Astrocyte (in vitro differentiated cells and primary cell): Measurements from ENCODE around the gene MRTFA.

Experiments used
- CTCF ChIP-seq: IDR thresholded peaks from 2 replicates; pipeline ENCODE4 v1.5.1; 2011; ENCODE audit warnings: low read depth, mild to moderate bottlenecking, inconsistent platforms, low read length, moderate library complexity; ENCODE audit not compliant: insufficient read depth
- EZH2 ChIP-seq: IDR thresholded peaks from 2 replicates; pipeline ENCODE4 v1.6.1; 2012; ENCODE audit warnings: mild to moderate bottlenecking, low read length, inconsistent platforms; ENCODE audit not compliant: insufficient read depth

- TF ChIP-seq EZH2 (no peak), CTCF (no peak)
Observed at GRCh38 chr22:40595497-40596234, 40.9 kb downstream of the MRTFA start.
